GM12873 (cell line): ENCODE results near the gene CAMSAP1.

Experiments used
- CTCF ChIP-seq: IDR thresholded peaks from 2 replicates; pipeline ENCODE4 v1.5.1; 2012; ENCODE audit warnings: low read depth, mild to moderate bottlenecking, moderate library complexity, low read length, control low read depth; ENCODE audit not compliant: insufficient read depth; ENCODE audit errors: missing control alignments

The CAMSAP1 gene

GRCh38 chr9:135765416-135765815 is 141.9 kb downstream of the CAMSAP1 start:
- TF ChIP-seq CTCF, result no peak

GRCh38 chr9:135764731-135765130 is 142.6 kb downstream of the CAMSAP1 start:
- TF ChIP-seq CTCF, result no peak

GRCh38 chr9:135763716-135764446 is 143.5 kb downstream of the CAMSAP1 start:
- TF ChIP-seq CTCF, result no peak

GRCh38 chr9:135762921-135763320 is 144.4 kb downstream of the CAMSAP1 start:
- no peak for TF ChIP-seq CTCF

GRCh38 chr9:135761845-135762168 is 145.5 kb downstream of the CAMSAP1 start:
- TF ChIP-seq CTCF, result no peak

- no peak for TF ChIP-seq CTCF
Observed at GRCh38 chr9:135761150-135761844, 146.0 kb downstream of the CAMSAP1 start.

- TF ChIP-seq CTCF, result no peak
Observed at GRCh38 chr9:135760465-135760864, 146.9 kb downstream of the CAMSAP1 start.
